Stimulated activated CD8-positive, alpha-beta memory T cell treated with anti-CD3 and anti-CD28 coated beads, Interleukin-2, amount 100 ng/mL, for 48 hours (primary cell): Measurements from ENCODE around the gene ZNF441.
"Not testable (repeated sequence)": the region's sequence is repeated elsewhere in the genome, so short reads cannot be mapped to it uniquely, and the experiment has no call there.

ENCODE experiments used
- DNase-seq, 2 donors: peaks; one replicate each; pipeline ENCODE4 v3.0.0-alpha.2; 2020; ENCODE audit warnings: low read depth in 2 of 2

ZNF441 gene

GRCh38 chr19:11766597-11767591 is at the start of gene ZNF441:
TSS of gene ZNF441 (plus strand) at chr19:11767000. CDS start at chr19:11767194, 194 bp downstream.
- peak; percentile 85 to 94 for DNase-seq

DNA sequence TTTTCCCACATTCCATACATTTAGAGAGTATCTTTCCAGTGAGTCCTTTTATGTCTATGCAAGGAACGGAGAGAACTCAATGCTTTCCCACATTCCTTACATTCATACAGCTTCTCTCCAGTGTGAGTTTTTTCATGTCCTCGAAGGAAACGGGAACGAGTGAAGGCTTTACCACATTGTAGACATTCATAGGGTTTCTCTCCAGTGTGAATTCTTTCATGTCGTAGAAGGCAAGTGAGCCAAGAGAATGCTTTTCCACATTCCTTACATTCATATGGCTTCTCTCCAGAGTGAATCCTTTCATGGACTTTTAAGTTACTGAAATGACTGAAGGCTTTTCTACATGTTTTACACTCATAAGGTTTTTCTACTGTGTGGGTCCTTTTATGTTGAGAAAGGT is 45.1 kb upstream of the ZNF441 start:
- DNase-seq, result no peak

GRCh38 chr19:11722414-11722813 is 44.4 kb upstream of the ZNF441 start:
- DNase-seq, result no peak

DNA sequence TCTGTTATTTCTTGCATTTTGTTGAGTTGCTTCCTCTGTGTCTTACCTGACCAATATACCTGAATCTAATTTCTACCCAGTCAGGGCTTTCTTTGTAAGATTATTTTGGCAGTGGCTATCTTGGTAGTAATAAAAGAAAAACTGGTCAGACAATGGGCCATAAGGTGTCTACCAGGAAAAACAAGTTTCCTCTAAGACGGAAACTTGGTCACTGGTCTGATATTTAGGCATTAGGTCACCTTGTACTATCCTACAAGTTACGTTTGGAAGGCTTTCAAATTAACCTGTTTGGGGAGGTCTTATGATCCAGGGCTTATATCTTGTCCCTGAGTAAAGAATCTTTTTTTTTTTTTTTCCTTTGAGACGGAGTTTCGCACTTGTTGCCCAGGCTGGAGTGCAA is 37.2 kb upstream of the ZNF441 start:
- DNase-seq, result no peak

GRCh38 chr19:11735375-11735774 is 31.4 kb upstream of the ZNF441 start:
- no peak for DNase-seq

DNA sequence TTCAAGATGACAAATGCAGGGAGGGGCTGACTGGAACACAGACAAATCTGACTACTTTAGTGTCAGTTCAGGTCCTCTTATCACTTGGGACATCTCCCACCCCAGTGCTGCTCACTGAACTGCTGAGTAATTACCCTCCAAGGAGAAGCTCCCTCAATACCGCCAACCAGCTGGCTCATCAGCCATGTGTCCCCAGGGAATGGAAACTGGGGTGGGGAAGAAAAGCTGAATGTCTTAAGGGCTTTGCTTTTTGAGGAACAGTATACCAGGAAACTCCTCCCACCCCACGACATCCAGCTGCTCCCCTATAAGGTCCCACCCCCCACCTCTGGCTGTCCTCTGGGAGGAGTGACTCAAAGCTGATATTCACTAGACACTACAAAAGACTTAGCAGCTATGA is 30.1 kb upstream of the ZNF441 start:
- DNase-seq, result peak in 1 of 2 donors; percentile 1

- peak; percentile 9 to 28 for DNase-seq
Measured at GRCh38 chr19:11737964-11738745, 28.6 kb upstream of the ZNF441 start.

- DNase-seq, result peak; percentile 95 to 97
Measured at GRCh38 chr19:11738746-11739620, 27.8 kb upstream of the ZNF441 start, which contains the start of gene ZNF823. TSS of gene ZNF823 (minus strand) at chr19:11738946. CDS start at chr19:11738819, 127 bp downstream.

GRCh38 chr19:11745869-11746268 is 20.9 kb upstream of the ZNF441 start:
- DNase-seq, result no peak

GRCh38 chr19:11747277-11747676 is 19.5 kb upstream of the ZNF441 start:
- no peak for DNase-seq

- no peak for DNase-seq
Measured at GRCh38 chr19:11749751-11750150, 17.0 kb upstream of the ZNF441 start.

DNA sequence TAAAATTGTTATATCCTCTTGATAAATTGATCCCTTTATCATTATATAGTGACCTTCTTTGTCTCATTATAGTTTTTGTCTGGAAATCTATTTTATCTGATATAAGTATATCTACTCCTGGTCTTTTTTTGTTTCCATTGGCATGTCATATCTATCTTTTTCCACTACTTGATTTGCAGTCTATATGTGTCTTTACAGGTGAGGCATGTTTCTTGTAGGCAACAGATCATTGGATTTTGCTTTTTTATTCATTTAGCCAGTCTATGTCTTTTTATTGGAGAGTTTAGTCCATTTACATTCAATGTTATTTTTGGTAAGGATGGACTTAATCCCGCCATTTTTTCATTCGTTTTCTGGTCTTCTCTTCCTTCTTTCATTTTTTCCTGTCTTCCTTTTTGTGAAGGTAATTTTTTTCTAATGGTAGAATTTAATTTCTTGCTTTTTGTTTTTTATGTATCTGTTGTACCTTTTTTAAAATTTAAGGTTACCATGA is 14.5 kb upstream of the ZNF441 start:
- no peak for DNase-seq

- no peak for DNase-seq
Measured at GRCh38 chr19:11754663-11755062, 12.1 kb upstream of the ZNF441 start.

DNA sequence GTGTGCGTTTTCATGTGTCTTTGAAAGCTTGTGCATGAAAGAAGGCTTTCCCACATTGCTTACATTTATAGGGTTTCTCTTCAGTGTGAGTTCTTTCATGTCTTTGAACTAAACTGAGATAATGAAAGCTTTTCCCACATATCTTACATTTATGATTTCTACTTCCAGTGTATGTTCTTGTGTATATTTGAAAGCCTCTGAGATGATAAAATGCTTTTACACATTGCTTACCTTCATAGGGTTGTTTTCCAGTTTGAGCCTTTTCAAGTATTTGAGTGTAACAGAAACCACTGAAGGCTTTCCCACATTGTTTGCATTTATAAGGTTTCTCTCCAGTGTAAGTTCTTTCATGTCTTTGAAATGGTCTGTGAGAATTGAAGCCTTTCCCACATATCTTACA is 9.8 kb upstream of the ZNF441 start:
- no peak for DNase-seq

GRCh38 chr19:11759805-11760204 is 7.0 kb upstream of the ZNF441 start:
- DNase-seq, result no peak

DNA sequence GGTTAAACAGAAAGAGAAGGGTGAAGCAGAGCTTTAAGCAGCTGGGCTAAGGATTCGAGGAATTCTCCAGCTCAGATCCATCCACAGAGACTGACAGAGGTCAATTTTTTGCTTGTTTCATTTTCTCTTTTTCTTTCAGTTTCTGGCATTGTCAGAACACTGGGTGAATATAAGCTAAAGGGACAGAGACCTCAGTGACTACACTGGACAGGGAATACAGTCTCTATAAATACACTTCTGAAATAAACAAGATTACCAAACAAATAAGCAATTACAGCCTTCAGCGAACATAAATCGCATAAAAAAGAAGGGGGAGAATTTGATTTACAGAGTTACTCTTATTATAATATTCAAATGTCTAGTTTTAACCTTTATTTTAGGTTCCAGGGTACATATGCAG is 3.7 kb upstream of the ZNF441 start:
- no peak for DNase-seq

- DNase-seq, result no peak
Measured at GRCh38 chr19:11763611-11764010, 3.2 kb upstream of the ZNF441 start.

DNA sequence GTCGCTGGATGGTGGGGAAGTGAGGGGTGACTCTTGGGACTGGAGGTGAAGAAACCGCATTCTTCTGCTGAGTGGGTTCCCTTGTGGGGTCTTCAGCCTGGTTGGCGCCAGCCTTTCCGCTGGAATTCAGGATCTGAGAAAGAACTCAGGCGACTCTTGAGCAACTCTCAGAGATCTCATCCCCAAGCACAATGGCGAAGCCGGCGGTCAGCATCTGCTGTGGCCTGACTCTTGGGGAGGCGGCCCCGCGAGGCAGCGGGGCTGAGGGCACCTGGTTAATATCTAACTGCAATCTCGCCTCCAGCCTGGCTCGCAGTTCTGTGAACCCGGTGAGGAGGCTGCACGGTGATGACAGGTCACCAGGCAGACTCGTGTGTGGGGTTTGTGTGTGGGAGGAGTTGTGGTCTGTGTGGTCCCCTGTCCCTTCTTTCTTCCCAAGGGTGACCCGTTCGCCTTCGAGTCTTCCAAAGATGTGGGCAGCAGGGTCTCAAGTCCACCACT is 883 bp downstream of the ZNF441 start:
- no peak for DNase-seq

DNA sequence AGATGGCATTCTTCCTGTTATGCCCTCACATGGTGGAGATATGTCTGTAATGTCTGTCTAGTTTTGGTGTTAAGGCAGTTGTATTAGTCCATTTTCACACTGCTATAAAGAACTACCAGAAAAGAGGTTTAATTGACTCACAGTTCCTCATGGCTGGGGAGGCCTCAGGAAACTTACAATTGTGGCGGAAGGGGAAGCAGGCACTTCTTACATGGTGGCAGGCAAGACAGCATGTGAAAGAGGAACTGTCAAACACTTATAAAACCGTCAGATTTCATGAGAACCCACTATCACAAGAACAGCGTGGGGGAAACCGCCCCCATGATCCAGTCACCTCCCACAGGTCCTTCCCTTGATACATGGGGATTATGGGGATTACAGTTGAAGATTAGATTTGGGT is 3.2 kb downstream of the ZNF441 start:
- DNase-seq, result no peak

DNA sequence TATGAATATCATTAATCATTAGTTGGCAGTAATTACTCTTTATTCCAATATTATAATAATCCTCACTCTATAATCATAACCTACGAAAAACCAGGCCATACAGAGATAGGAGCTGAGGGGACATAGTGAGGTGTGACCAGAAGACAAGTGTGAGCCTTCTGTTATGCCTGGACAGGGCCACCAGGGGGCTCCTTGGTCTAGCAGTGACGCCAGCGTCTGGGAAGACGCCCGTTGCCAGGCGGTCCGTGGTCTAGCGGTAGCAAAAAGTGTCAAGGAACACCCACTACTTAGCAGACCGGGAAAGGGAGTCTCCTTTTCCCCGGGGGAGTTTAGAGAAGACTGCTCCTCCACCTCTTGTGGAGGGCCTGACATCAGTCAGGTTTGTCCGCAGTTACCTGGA is 4.7 kb downstream of the ZNF441 start:
- not testable (repeated sequence) for DNase-seq

GRCh38 chr19:11776669-11777068 is 9.9 kb downstream of the ZNF441 start:
- DNase-seq, result not testable (repeated sequence)
